ENCODE data around the gene NBPF14. TPM values are rescaled to one million over a fixed set of nuclear protein-coding genes. Genes with fewer than 3 reads are reported as not detected.
A peak's percentile ranks its signal among the peaks of the same experiment; 100 is the strongest.
"Not testable (repeated sequence)": the region's sequence is repeated elsewhere in the genome, so short reads cannot be mapped to it uniquely, and the experiment has no call there.

Gene NBPF14, protein sequence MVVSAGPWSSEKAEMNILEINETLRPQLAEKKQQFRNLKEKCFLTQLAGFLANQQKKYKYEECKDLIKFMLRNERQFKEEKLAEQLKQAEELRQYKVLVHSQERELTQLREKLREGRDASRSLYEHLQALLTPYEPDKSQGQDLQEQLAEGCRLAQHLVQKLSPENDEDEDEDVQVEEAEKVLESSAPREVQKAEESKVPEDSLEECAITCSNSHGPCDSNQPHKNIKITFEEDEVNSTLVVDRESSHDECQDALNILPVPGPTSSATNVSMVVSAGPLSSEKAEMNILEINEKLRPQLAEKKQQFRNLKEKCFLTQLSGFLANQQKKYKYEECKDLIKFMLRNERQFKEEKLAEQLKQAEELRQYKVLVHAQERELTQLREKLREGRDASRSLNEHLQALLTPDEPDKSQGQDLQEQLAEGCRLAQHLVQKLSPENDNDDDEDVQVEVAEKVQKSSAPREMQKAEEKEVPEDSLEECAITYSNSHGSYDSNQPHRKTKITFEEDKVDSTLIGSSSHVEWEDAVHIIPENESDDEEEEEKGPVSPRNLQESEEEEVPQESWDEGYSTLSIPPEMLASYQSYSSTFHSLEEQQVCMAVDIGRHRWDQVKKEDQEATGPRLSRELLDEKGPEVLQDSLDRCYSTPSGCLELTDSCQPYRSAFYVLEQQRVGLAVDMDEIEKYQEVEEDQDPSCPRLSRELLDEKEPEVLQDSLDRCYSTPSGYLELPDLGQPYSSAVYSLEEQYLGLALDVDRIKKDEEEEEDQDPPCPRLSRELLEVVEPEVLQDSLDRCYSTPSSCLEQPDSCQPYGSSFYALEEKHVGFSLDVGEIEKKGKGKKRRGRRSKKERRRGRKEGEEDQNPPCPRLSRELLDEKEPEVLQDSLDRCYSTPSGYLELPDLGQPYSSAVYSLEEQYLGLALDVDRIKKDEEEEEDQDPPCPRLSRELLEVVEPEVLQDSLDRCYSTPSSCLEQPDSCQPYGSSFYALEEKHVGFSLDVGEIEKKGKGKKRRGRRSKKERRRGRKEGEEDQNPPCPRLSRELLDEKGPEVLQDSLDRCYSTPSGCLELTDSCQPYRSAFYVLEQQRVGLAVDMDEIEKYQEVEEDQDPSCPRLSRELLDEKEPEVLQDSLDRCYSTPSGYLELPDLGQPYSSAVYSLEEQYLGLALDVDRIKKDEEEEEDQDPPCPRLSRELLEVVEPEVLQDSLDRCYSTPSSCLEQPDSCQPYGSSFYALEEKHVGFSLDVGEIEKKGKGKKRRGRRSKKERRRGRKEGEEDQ (N-terminal part only)
- total RNA-seq = 53.2 and 87.2 TPM in 2 replicates
- polyA plus RNA-seq = 9.2 and 28.3 TPM in 2 replicates
- 8.1 and 25.0 TPM in 2 replicates for polyA plus RNA-seq (2012)
- 9.2 and 128 TPM in 2 replicates for polyA minus RNA-seq (ENCODE audit: low replicate concordance)

DNA sequence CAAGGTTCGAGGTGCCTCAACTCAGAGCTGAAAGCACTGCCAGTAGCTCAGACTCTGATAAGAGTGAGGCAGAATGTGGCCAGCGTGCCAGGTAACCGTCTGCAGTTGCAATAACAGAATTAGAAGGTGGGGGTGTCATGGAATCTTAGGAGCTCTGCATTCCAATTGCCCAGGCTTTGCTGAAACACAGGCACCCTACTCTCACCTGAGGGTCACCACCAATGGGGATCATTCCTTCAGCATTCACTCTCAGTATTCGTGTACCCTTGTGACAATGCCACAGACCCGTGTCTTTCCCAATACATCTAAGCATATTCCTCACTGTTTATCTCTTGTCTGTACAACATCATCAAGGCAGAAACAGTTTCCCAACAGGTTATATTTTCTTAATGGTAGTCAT lies at the start of gene NBPF14:
Gene NBPF14 (minus strand): TSS at position 101 of the 400 bp plus-strand sequence. CDS start 294 bp downstream, outside the sequence.
- not testable (repeated sequence) for H3K9me3 ChIP-seq (ENCODE audit: control insufficient read depth, insufficient read depth, low read depth, low read length); DNase-seq (ENCODE audit: low read depth in 2 of 2); H3K79me2 ChIP-seq (ENCODE audit: control insufficient read depth, insufficient read depth, low read length); H3K4me2 ChIP-seq (ENCODE audit: extremely low read depth, insufficient read depth, low read length); H3K9ac ChIP-seq (ENCODE audit: insufficient read depth, low read length); H4K20me1 ChIP-seq (ENCODE audit: control insufficient read depth, extremely low read depth, insufficient read depth, low read length); H3K27ac ChIP-seq (ENCODE audit: insufficient read depth, low read length); H3K4me1 ChIP-seq (ENCODE audit: control insufficient read depth, extremely low read depth, insufficient read depth, low read length); H3K4me3 ChIP-seq (replicated peaks in 1 of 4; ENCODE audit: control extremely low read depth in 1 of 4, insufficient read depth in 1 of 4, low read depth in 3 of 4, low read length in 4 of 4); H3K27me3 ChIP-seq (ENCODE audit: control insufficient read depth, insufficient read depth, low read length); H3K36me3 ChIP-seq (ENCODE audit: control insufficient read depth, insufficient read depth, low read length); H2AFZ ChIP-seq (ENCODE audit: low read length)

DNA sequence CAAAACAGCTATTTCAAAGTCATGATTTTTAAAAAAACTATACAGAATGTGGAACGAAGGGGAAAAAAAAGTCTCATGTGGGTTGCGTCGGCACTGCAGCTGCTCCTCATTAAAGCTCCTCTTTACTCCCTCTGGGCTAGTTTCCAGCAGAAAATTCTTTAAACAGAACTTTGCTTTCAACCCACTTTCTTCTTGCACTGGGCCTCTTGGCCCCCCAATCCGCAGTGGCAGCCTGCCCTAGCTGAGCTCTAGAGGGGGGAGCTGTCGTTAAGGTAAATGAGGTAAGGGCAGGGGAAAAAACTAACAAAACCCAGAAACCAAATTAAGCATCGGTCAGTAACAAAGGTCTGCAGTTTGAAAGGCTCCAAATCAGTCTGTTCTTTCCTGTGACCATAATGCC lies 29.6 kb upstream of the NBPF14 start:
- not testable (repeated sequence) for H3K4me1 ChIP-seq (ENCODE audit: control insufficient read depth, extremely low read depth, insufficient read depth, low read length); H3K9ac ChIP-seq (ENCODE audit: insufficient read depth, low read length); H4K20me1 ChIP-seq (ENCODE audit: control insufficient read depth, extremely low read depth, insufficient read depth, low read length); H2AFZ ChIP-seq (ENCODE audit: low read length); H3K9me3 ChIP-seq (ENCODE audit: control insufficient read depth, insufficient read depth, low read depth, low read length); H3K27me3 ChIP-seq (ENCODE audit: control insufficient read depth, insufficient read depth, low read length); H3K79me2 ChIP-seq (ENCODE audit: control insufficient read depth, insufficient read depth, low read length); DNase-seq (ENCODE audit: low read depth in 2 of 2); H3K4me3 ChIP-seq (replicated peaks in 1 of 4; ENCODE audit: control extremely low read depth in 1 of 4, insufficient read depth in 1 of 4, low read depth in 3 of 4, low read length in 4 of 4); H3K27ac ChIP-seq (ENCODE audit: insufficient read depth, low read length); H3K36me3 ChIP-seq (ENCODE audit: control insufficient read depth, insufficient read depth, low read length); H3K4me2 ChIP-seq (ENCODE audit: extremely low read depth, insufficient read depth, low read length)

DNA sequence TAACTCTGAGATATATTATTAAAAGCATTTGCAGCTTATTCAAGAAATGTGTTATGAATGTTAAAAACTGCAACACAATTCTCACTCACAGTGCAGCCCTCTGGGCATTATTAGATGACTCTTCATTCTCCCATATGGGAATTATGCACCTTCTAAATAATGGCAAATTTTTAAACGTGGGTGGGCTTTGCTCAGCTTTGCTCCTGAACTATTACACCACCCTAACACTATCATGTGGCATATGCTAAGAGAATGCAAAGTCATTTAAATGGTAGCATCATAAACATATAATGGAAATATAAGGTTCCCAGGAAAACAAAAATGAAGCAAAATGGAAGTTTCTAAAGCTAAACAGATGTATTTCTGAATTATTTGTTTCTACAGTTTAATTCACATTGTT lies 22.4 kb upstream of the NBPF14 start:
- not testable (repeated sequence) for DNase-seq (ENCODE audit: low read depth in 2 of 2); H2AFZ ChIP-seq (ENCODE audit: low read length); H3K9ac ChIP-seq (ENCODE audit: insufficient read depth, low read length); H3K4me1 ChIP-seq (ENCODE audit: control insufficient read depth, extremely low read depth, insufficient read depth, low read length); H3K4me2 ChIP-seq (ENCODE audit: extremely low read depth, insufficient read depth, low read length); H3K36me3 ChIP-seq (ENCODE audit: control insufficient read depth, insufficient read depth, low read length); H3K27ac ChIP-seq (ENCODE audit: insufficient read depth, low read length); H4K20me1 ChIP-seq (ENCODE audit: control insufficient read depth, extremely low read depth, insufficient read depth, low read length); H3K9me3 ChIP-seq (ENCODE audit: control insufficient read depth, insufficient read depth, low read depth, low read length); H3K4me3 ChIP-seq (replicated peaks in 1 of 4; ENCODE audit: control extremely low read depth in 1 of 4, insufficient read depth in 1 of 4, low read depth in 3 of 4, low read length in 4 of 4); H3K27me3 ChIP-seq (ENCODE audit: control insufficient read depth, insufficient read depth, low read length); H3K79me2 ChIP-seq (ENCODE audit: control insufficient read depth, insufficient read depth, low read length)

DNA sequence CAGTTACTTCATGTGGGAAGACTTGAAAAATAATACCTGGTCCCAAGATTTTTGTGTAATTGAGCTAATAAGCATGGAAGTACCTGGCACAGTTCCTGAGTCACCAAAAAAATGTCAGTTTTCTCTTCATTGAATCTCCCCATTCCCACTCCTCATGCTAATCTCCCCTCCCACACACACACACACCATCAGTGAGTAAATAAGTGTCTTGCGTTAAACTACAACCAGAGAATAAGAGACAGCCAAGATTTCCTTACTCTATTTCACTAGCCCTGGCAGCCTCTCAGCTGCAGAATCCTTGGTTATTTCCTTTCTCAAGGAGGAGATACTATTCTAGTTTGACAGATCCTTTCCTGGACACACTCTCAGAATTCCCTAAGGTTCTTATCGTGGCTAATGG lies 9.5 kb upstream of the NBPF14 start:
- not testable (repeated sequence) for H3K9ac ChIP-seq (ENCODE audit: insufficient read depth, low read length); H3K79me2 ChIP-seq (ENCODE audit: control insufficient read depth, insufficient read depth, low read length); H3K36me3 ChIP-seq (ENCODE audit: control insufficient read depth, insufficient read depth, low read length); H3K9me3 ChIP-seq (ENCODE audit: control insufficient read depth, insufficient read depth, low read depth, low read length); H3K27ac ChIP-seq (ENCODE audit: insufficient read depth, low read length); H3K4me2 ChIP-seq (ENCODE audit: extremely low read depth, insufficient read depth, low read length); H3K27me3 ChIP-seq (ENCODE audit: control insufficient read depth, insufficient read depth, low read length); H4K20me1 ChIP-seq (ENCODE audit: control insufficient read depth, extremely low read depth, insufficient read depth, low read length); H2AFZ ChIP-seq (ENCODE audit: low read length); H3K4me1 ChIP-seq (ENCODE audit: control insufficient read depth, extremely low read depth, insufficient read depth, low read length); H3K4me3 ChIP-seq (replicated peaks in 1 of 4; ENCODE audit: control extremely low read depth in 1 of 4, insufficient read depth in 1 of 4, low read depth in 3 of 4, low read length in 4 of 4)
- DNase-seq (ENCODE audit: low read depth in 2 of 2) = peak; percentile 2 to 35

DNA sequence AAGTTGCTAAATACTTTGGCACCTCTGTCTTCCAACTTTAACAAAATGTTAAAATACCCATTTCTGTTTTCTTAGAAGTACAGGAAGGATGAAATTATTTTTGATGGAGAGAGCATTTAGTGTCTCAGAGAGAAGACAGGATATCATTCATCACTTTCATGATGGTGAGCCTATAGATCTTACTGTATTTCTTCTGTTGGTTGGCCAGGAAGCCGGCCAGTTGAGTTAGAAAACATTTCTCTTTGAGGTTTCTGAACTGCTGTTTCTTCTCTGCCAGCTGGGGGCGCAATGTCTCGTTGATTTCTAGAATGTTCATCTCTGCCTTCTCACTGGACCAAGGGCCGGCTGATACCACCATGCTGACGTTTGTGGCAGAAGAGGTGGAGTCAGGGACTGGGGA lies 451 bp downstream of the NBPF14 start:
- not testable (repeated sequence) for H3K79me2 ChIP-seq (ENCODE audit: control insufficient read depth, insufficient read depth, low read length); H4K20me1 ChIP-seq (ENCODE audit: control insufficient read depth, extremely low read depth, insufficient read depth, low read length); H3K4me1 ChIP-seq (ENCODE audit: control insufficient read depth, extremely low read depth, insufficient read depth, low read length); DNase-seq (ENCODE audit: low read depth in 2 of 2); H3K36me3 ChIP-seq (ENCODE audit: control insufficient read depth, insufficient read depth, low read length); H3K27ac ChIP-seq (ENCODE audit: insufficient read depth, low read length); H3K4me2 ChIP-seq (ENCODE audit: extremely low read depth, insufficient read depth, low read length); H3K9ac ChIP-seq (ENCODE audit: insufficient read depth, low read length); H3K27me3 ChIP-seq (ENCODE audit: control insufficient read depth, insufficient read depth, low read length); H3K9me3 ChIP-seq (ENCODE audit: control insufficient read depth, insufficient read depth, low read depth, low read length); H2AFZ ChIP-seq (ENCODE audit: low read length); H3K4me3 ChIP-seq (replicated peaks in 1 of 4; ENCODE audit: control extremely low read depth in 1 of 4, insufficient read depth in 1 of 4, low read depth in 3 of 4, low read length in 4 of 4)

DNA sequence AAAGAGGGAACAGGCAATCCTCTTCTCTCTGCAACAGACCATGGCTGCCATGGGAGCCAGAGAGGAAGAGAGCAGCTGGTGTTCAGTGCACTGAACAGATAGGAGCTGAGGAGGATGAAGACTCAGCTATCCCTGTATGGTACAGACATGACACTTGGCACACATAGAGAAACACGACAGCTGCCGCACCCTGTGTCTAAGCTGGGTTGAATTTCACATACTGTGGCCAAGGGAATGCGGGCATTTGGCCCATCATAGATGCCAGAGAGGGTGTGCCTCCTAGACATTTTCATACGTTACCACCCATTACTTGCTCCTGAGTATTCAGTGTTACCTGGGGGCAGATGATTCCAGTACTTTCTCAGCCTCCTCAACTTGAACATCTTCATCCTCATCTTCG lies 4.7 kb downstream of the NBPF14 start:
- H3K9me3 ChIP-seq (ENCODE audit: control insufficient read depth, insufficient read depth, low read depth, low read length) = not testable (repeated sequence)

More for the DNA sequence above, 4.7 kb downstream of the NBPF14 start:
- H3K4me1 ChIP-seq (ENCODE audit: control insufficient read depth, extremely low read depth, insufficient read depth, low read length); H3K36me3 ChIP-seq (ENCODE audit: control insufficient read depth, insufficient read depth, low read length); H3K27me3 ChIP-seq (ENCODE audit: control insufficient read depth, insufficient read depth, low read length); H3K27ac ChIP-seq (ENCODE audit: insufficient read depth, low read length); H4K20me1 ChIP-seq (ENCODE audit: control insufficient read depth, extremely low read depth, insufficient read depth, low read length); H3K79me2 ChIP-seq (ENCODE audit: control insufficient read depth, insufficient read depth, low read length); DNase-seq (ENCODE audit: low read depth in 2 of 2); H2AFZ ChIP-seq (ENCODE audit: low read length); H3K9ac ChIP-seq (ENCODE audit: insufficient read depth, low read length); H3K4me2 ChIP-seq (ENCODE audit: extremely low read depth, insufficient read depth, low read length); H3K4me3 ChIP-seq (replicated peaks in 1 of 4; ENCODE audit: control extremely low read depth in 1 of 4, insufficient read depth in 1 of 4, low read depth in 3 of 4, low read length in 4 of 4): not testable (repeated sequence)
